Nephron (organoid): Measurements from ENCODE around the gene MAD1L1.
A peak's percentile ranks its signal among the peaks of the same experiment; 100 is the strongest.

Experiments
- H3K27ac Mint-ChIP-seq, 3 experiments: 2 replicates each; pipeline ENCODE4 v1.8.0; 2020; ENCODE audit warnings: mixed read lengths in 3 of 3, mild to moderate bottlenecking in 2 of 3, moderate library complexity in 1 of 3
- H3K27me3 Mint-ChIP-seq: 2 replicates; pipeline ENCODE4 v1.8.0; 2021; ENCODE audit warnings: low read depth, mild to moderate bottlenecking, moderate library complexity, mixed read lengths
- H3K36me3 Mint-ChIP-seq: 2 replicates; pipeline ENCODE4 v1.8.0; 2020; ENCODE audit warnings: low read depth, mixed read lengths
- H3K4me1 Mint-ChIP-seq: 2 replicates; pipeline ENCODE4 v1.8.0; 2020; ENCODE audit warnings: mixed read lengths
- H3K4me3 Mint-ChIP-seq, 3 experiments: 2 replicates each; pipeline ENCODE4 v1.8.0; 2020; ENCODE audit warnings: mild to moderate bottlenecking in 3 of 3, mixed read lengths in 3 of 3, moderate library complexity in 2 of 3
- H3K9me3 Mint-ChIP-seq: 2 replicates; pipeline ENCODE4 v1.8.0; 2020; ENCODE audit warnings: mixed read lengths
- TF ChIP-seq, protein P1 (sequence below), 3 experiments: fragments of 200-600 bp; sonication (generic); IDR thresholded peaks; one replicate each; pipeline ENCODE4 v1.5.0; 2021; ENCODE audit warnings: antibody characterized with exemption in 3 of 3; ENCODE audit not compliant: unreplicated experiment in 3 of 3

Gene MAD1L1

DNA sequence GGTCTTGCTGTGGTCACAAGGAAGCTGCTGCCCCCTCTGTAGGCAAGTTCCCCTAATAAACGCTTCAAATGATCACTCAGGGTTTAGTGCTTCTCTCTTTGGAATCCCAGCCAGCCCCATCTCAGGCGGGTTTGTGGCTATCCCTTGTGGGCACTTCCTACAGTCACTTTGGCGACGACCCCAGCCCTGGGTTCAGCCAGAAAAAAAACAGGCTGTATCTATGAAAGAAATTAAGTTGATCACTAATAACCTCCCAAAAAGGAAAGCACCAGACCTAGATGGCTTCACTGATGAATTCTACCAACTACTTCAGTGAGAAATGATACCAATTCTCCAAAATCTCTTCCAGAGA, 208.2 kb downstream of the MAD1L1 start:
- TF ChIP-seq, protein P1, sequence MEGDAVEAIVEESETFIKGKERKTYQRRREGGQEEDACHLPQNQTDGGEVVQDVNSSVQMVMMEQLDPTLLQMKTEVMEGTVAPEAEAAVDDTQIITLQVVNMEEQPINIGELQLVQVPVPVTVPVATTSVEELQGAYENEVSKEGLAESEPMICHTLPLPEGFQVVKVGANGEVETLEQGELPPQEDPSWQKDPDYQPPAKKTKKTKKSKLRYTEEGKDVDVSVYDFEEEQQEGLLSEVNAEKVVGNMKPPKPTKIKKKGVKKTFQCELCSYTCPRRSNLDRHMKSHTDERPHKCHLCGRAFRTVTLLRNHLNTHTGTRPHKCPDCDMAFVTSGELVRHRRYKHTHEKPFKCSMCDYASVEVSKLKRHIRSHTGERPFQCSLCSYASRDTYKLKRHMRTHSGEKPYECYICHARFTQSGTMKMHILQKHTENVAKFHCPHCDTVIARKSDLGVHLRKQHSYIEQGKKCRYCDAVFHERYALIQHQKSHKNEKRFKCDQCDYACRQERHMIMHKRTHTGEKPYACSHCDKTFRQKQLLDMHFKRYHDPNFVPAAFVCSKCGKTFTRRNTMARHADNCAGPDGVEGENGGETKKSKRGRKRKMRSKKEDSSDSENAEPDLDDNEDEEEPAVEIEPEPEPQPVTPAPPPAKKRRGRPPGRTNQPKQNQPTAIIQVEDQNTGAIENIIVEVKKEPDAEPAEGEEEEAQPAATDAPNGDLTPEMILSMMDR (IDR thresholded peaks at IDR 0.05; ENCODE audit: unreplicated experiment in 3 of 3): no peak
- Mint-ChIP-seq H3K9me3 (peaks cover 52% of the 10 kb centered on the region), H3K27me3 (no peaks in the 10 kb centered on the region), H3K4me1 (peaks cover 23% of the 10 kb centered on the region), H3K27ac (no peak overlapping the region), H3K36me3 (peaks cover 60% of the 10 kb centered on the region), H3K4me3 (no peak overlapping the region)

DNA sequence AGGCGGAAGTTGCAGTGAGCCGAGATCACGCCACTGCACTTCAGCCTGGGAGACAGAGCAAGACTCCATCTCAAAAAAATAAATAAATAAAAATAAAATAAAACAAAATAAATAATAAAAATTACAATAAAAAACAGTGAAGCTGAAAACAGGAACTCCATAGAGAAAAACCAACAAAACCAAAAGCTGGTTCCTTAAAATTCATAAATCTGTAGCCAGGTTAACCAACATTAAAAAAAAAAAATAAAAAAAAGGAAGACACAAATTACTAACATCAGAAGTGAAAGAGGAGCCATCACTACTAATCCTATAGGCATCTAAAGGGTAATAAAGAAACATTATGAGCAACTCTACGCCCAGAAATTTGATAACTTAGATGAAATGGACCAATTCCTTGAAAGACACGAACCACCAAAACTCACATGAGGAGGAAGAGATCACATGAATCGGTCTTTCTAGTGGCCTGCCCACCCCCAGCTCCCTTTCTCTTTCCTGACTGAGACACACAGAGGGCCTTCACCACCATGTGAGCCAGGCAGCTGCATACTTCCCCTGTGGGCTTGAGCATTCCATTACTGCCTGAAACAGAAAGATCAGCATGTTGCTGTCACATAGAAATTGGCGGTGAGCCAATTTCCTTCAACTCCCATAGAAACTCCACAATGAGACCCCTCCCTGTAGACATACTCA, 208.7 kb downstream of the MAD1L1 start:
- H3K27ac Mint-ChIP-seq: peak overlapping the region in 1 of 3 experiments; percentile 24

DNA sequence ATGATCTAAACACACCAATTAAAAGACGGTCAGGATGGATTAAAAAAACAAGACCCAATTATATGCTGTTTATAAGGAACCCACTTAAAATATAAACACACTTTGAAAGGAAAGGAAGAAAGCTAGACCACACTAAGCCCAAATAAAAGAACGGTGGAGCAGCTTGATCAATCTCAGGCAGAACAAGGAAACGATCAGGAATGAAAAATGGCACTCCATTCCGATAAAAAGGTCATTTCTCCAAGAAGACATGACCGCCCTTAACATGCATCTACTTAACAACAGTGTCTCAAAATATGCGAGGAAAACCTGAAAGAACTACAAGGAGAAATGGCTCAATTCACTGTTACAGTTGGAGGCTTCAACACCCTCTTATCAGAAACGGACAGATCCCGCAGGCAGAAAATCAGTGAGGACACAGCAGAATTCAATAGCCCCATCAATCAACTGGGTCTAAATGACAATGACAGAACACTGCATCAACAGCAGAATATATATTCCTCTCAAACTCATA, 210.0 kb downstream of the MAD1L1 start:
- Mint-ChIP-seq H3K27ac (no peak overlapping the region), H3K4me1 (peaks cover 30% of the 10 kb centered on the region), H3K4me3 (no peak overlapping the region)

More for the DNA sequence above, 208.7 kb downstream of the MAD1L1 start:
- Mint-ChIP-seq H3K36me3 (peaks cover 55% of the 10 kb centered on the region), H3K9me3 (peaks cover 48% of the 10 kb centered on the region), H3K4me1 (peaks cover 23% of the 10 kb centered on the region), H3K27me3 (no peaks in the 10 kb centered on the region), H3K4me3 (no peak overlapping the region)
- TF ChIP-seq, protein P1 (IDR thresholded peaks at IDR 0.05; ENCODE audit: unreplicated experiment in 3 of 3): no peak

DNA sequence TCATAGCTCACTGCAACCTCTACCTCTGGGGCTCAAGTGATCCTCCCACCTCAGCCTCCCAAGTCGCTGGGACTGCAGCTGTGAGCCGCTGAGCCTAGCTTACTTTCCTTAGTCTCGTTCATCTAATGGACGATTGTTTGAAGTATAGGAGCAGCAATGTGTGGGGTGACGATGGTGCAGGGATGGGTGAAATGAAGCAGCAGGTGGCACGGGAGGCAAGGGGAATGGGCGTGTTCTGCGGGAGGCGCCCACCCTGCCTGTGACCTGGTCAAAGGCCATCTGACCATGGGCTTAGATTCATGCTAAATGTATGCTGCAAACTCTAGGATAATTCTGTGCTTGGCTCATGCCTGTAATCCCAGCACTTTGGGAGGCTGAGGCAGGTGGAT, 210.7 kb downstream of the MAD1L1 start:
- Mint-ChIP-seq H3K4me1 (peaks cover 37% of the 10 kb centered on the region), H3K27me3 (peaks cover 4% of the 10 kb centered on the region)
- TF ChIP-seq, protein P1 (IDR thresholded peaks at IDR 0.05; ENCODE audit: unreplicated experiment in 3 of 3): no peak

More for the DNA sequence above, 210.0 kb downstream of the MAD1L1 start:
- Mint-ChIP-seq H3K36me3 (peaks cover 46% of the 10 kb centered on the region), H3K9me3 (peaks cover 40% of the 10 kb centered on the region), H3K27me3 (no peaks in the 10 kb centered on the region)
- TF ChIP-seq, protein P1 (IDR thresholded peaks at IDR 0.05; ENCODE audit: unreplicated experiment in 3 of 3): no peak

DNA sequence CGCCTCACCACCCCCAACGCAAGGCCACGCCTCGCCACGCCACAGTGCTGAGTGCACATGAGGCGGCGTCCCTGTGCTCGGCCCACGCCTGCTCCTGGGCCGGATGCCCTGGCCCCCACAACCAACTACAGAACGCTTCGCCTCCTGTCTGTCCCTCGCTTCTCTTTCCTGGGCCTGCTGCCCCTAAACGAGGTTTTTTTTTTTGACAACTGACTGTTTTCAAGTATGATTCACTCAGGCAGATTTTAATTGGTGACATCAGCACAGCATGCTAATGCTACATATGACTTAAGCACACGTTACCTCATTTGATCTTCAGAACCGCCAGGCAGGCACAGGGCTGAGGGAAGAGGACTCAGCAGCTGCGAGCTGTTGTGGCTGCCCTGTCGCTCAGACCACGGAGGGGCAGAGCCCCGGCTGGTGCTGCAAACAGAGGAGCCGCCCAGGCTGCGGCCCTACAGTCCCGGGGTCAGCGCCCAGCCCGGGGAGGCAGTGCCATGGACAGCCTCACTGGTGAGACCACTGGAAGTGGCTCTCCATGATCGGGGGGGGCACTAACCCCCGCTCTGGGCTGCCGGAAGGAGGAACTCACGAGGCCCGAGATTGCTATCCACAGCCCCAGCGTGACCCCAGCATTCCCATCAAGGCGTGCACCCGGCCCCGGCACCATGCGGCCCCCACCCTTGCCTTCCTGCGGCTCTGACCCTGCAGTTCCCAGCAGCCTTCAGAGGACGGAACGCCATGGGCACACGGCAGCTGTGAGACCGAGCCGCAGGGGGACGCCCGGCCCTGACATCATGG, 212.8 kb downstream of the MAD1L1 start:
- TF ChIP-seq, protein P1 (IDR thresholded peaks at IDR 0.05; ENCODE audit: unreplicated experiment in 3 of 3): no peak
- Mint-ChIP-seq H3K27ac (peak overlapping the region; percentile 68 to 73 (median 72)), H3K36me3 (peaks cover 20% of the 10 kb centered on the region), H3K27me3 (peaks cover 4% of the 10 kb centered on the region), H3K4me3 (peak overlapping the region in 1 of 3 experiments; percentile 44), H3K4me1 (peaks cover 42% of the 10 kb centered on the region), H3K9me3 (peaks cover 16% of the 10 kb centered on the region)

More for the DNA sequence above, 210.7 kb downstream of the MAD1L1 start:
- Mint-ChIP-seq H3K36me3 (peaks cover 38% of the 10 kb centered on the region), H3K9me3 (peaks cover 33% of the 10 kb centered on the region), H3K4me3 (no peak overlapping the region), H3K27ac (no peak overlapping the region)
